Measurements from ENCODE around the gene RAD51B. TPM values are rescaled to one million over a fixed set of nuclear protein-coding genes. Genes with fewer than 3 reads are reported as not detected.
"Not testable (repeated sequence)": the region's sequence is repeated elsewhere in the genome, so short reads cannot be mapped to it uniquely, and the experiment has no call there.

RAD51B gene
- total and polyA plus RNA-seq, 2 donors (not counting 1 experiment from before 2014, with no cell fraction given): 4.6 to 16.3 TPM

GRCh38 chr14:68427550-68427890, 607.9 kb downstream of the RAD51B start:
- Histone ChIP-seq H3K36me3 (ENCODE audit: control insufficient read depth, insufficient read depth, low read length) (no peaks in the 10 kb centered on the region), H3K4me1 (ENCODE audit: control insufficient read depth, extremely low read depth, insufficient read depth, low read length) (no peaks in the 10 kb centered on the region), H3K9ac (ENCODE audit: insufficient read depth, low read length) (no peak overlapping the region), H3K4me2 (ENCODE audit: extremely low read depth, insufficient read depth, low read length) (no peak overlapping the region), H2AFZ (ENCODE audit: low read length) (no peak overlapping the region), H3K9me3 (ENCODE audit: control insufficient read depth, insufficient read depth, low read depth, low read length) (no peaks in the 10 kb centered on the region), H3K4me3 (replicated peaks in 1 of 4; ENCODE audit: control extremely low read depth in 1 of 4, insufficient read depth in 1 of 4, low read depth in 3 of 4, low read length in 4 of 4) (no peak overlapping the region), H3K27me3 (ENCODE audit: control insufficient read depth, insufficient read depth, low read length) (no peaks in the 10 kb centered on the region), H3K27ac (ENCODE audit: insufficient read depth, low read length) (no peak overlapping the region), H3K79me2 (ENCODE audit: control insufficient read depth, insufficient read depth, low read length) (no peaks in the 10 kb centered on the region), H4K20me1 (ENCODE audit: control insufficient read depth, extremely low read depth, insufficient read depth, low read length) (no peaks in the 10 kb centered on the region)
- no peak for DNase-seq (ENCODE audit: low read depth in 2 of 2)
- TF ChIP-seq CTCF (conservative IDR thresholded peaks at IDR 0.05 in 1 of 2, IDR thresholded peaks at IDR 0.05 in 1 of 2; ENCODE audit: low read depth in 1 of 2, low read length in 2 of 2): no peak
- TF ChIP-seq EZH2 (IDR thresholded peaks at IDR 0.05; ENCODE audit: low read length, missing control alignments): no peak

GRCh38 chr14:68428900-68429299, 609.3 kb downstream of the RAD51B start:
- H3K27ac ChIP-seq (ENCODE audit: insufficient read depth, low read length); H4K20me1 ChIP-seq (ENCODE audit: control insufficient read depth, extremely low read depth, insufficient read depth, low read length); H3K4me1 ChIP-seq (ENCODE audit: control insufficient read depth, extremely low read depth, insufficient read depth, low read length); H2AFZ ChIP-seq (ENCODE audit: low read length); H3K79me2 ChIP-seq (ENCODE audit: control insufficient read depth, insufficient read depth, low read length); DNase-seq (ENCODE audit: low read depth in 2 of 2); H3K4me2 ChIP-seq (ENCODE audit: extremely low read depth, insufficient read depth, low read length); H3K36me3 ChIP-seq (ENCODE audit: control insufficient read depth, insufficient read depth, low read length); H3K4me3 ChIP-seq (replicated peaks in 1 of 4; ENCODE audit: control extremely low read depth in 1 of 4, insufficient read depth in 1 of 4, low read depth in 3 of 4, low read length in 4 of 4); H3K27me3 ChIP-seq (ENCODE audit: control insufficient read depth, insufficient read depth, low read length); H3K9ac ChIP-seq (ENCODE audit: insufficient read depth, low read length); H3K9me3 ChIP-seq (ENCODE audit: control insufficient read depth, insufficient read depth, low read depth, low read length): not testable (repeated sequence)

- H3K9me3 ChIP-seq (ENCODE audit: control insufficient read depth, insufficient read depth, low read depth, low read length); H4K20me1 ChIP-seq (ENCODE audit: control insufficient read depth, extremely low read depth, insufficient read depth, low read length); DNase-seq (ENCODE audit: low read depth in 2 of 2); H2AFZ ChIP-seq (ENCODE audit: low read length); H3K27me3 ChIP-seq (ENCODE audit: control insufficient read depth, insufficient read depth, low read length); H3K4me3 ChIP-seq (replicated peaks in 1 of 4; ENCODE audit: control extremely low read depth in 1 of 4, insufficient read depth in 1 of 4, low read depth in 3 of 4, low read length in 4 of 4); H3K27ac ChIP-seq (ENCODE audit: insufficient read depth, low read length); H3K79me2 ChIP-seq (ENCODE audit: control insufficient read depth, insufficient read depth, low read length); H3K9ac ChIP-seq (ENCODE audit: insufficient read depth, low read length); H3K4me2 ChIP-seq (ENCODE audit: extremely low read depth, insufficient read depth, low read length); H3K36me3 ChIP-seq (ENCODE audit: control insufficient read depth, insufficient read depth, low read length); H3K4me1 ChIP-seq (ENCODE audit: control insufficient read depth, extremely low read depth, insufficient read depth, low read length): not testable (repeated sequence)
These were observed 614.6 kb downstream of the RAD51B start for GRCh38 chr14:68434173-68434572.

GRCh38 chr14:68435631-68436030, 616.1 kb downstream of the RAD51B start:
- H3K79me2 ChIP-seq (ENCODE audit: control insufficient read depth, insufficient read depth, low read length); H3K4me2 ChIP-seq (ENCODE audit: extremely low read depth, insufficient read depth, low read length); H3K9ac ChIP-seq (ENCODE audit: insufficient read depth, low read length); H3K27me3 ChIP-seq (ENCODE audit: control insufficient read depth, insufficient read depth, low read length); H3K36me3 ChIP-seq (ENCODE audit: control insufficient read depth, insufficient read depth, low read length); H3K9me3 ChIP-seq (ENCODE audit: control insufficient read depth, insufficient read depth, low read depth, low read length); H3K27ac ChIP-seq (ENCODE audit: insufficient read depth, low read length); DNase-seq (ENCODE audit: low read depth in 2 of 2); H3K4me3 ChIP-seq (replicated peaks in 1 of 4; ENCODE audit: control extremely low read depth in 1 of 4, insufficient read depth in 1 of 4, low read depth in 3 of 4, low read length in 4 of 4); H3K4me1 ChIP-seq (ENCODE audit: control insufficient read depth, extremely low read depth, insufficient read depth, low read length); H4K20me1 ChIP-seq (ENCODE audit: control insufficient read depth, extremely low read depth, insufficient read depth, low read length); H2AFZ ChIP-seq (ENCODE audit: low read length): not testable (repeated sequence)
